HepG2 (cell line): ENCODE data around the gene ZFR. TPM values are rescaled to one million over a fixed set of nuclear protein-coding genes. Genes with fewer than 3 reads are reported as not detected.

Experiments used
- ATAC-seq: fragments of 200-7000 bp; cut with Tn5 transposase; 3 replicates; pipeline ENCODE4 v1.9.1; 2020; ENCODE audit warnings: mild to moderate bottlenecking, moderate library complexity
- BruUV-seq: library from RNA; stranded (reverse); fragments of 400-500 nt; replicated peaks from 2 replicates; lab custom pipeline; 2021; lab: Mats Ljungman, UMichigan
- CTCF ChIA-PET: fragments of 300-600 bp; formaldehyde crosslinking; extraction: SDS; loops from one replicate; lab custom pipeline; 2021; ENCODE audit warnings: low total read pairs, inconsistent platforms, low intra/inter-chr PET ratio; lab: Yijun Ruan, JAX
- POLR2A ChIA-PET: fragments of 350-600 bp; sonication (Branson Sonifier 250); formaldehyde crosslinking; loops from one replicate; lab custom pipeline; 2020; ENCODE audit warnings: antibody characterized with exemption, inconsistent platforms; lab: Yijun Ruan, JAX
- DNase-seq: peaks from one replicate; pipeline ENCODE4 v3.0.0-alpha.2; 2015; ENCODE audit warnings: low spot score
- FAIRE-seq: peaks from 3 replicates; lab custom pipeline; 2011; peaks lifted over from hg19 to GRCh38; lab: Jason Lieb, UNC
- H2AFZ ChIP-seq: one replicate; pipeline ENCODE4 v1.6.1; 2011; ENCODE audit warnings: low read length, inconsistent platforms
- H3K27ac ChIP-seq: fragments of 300-600 bp; 3 replicates; pipeline ENCODE4 v1.8.0; 2011; ENCODE audit warnings: mixed run types, mild to moderate bottlenecking, mixed read lengths, low read length, inconsistent platforms; ENCODE audit not compliant: insufficient read depth; ENCODE audit errors: extremely low read length
- H3K27me3 ChIP-seq, 2 experiments: fragments of 200-600 bp in 1 of 2; 2 replicates in 1 of 2; 3 replicates in 1 of 2; pipeline versions ENCODE4 v1.6.0 to v1.8.0; 2011; ENCODE audit warnings: low read length in 2 of 2, mild to moderate bottlenecking in 2 of 2, moderate library complexity in 2 of 2, inconsistent platforms in 1 of 2; ENCODE audit not compliant: insufficient read depth in 2 of 2, control insufficient read depth in 1 of 2
- H3K36me3 ChIP-seq, 2 experiments: fragments of 200-600 bp in 1 of 2; replicated peaks in 1 of 2; 2 replicates in 1 of 2; 3 replicates in 1 of 2; pipeline versions ENCODE4 v1.5.1 to v1.8.0; 2011; ENCODE audit warnings: low read length in 2 of 2, inconsistent platforms in 1 of 2; ENCODE audit not compliant: insufficient read depth in 2 of 2, control insufficient read depth in 1 of 2
- H3K4me1 ChIP-seq: 2 replicates; pipeline ENCODE4 v1.5.1; 2012; ENCODE audit warnings: low read length, inconsistent platforms; ENCODE audit not compliant: insufficient read depth
- H3K4me2 ChIP-seq: 2 replicates; pipeline ENCODE4 v1.6.0; 2011; ENCODE audit warnings: low read depth, low read length, inconsistent platforms
- H3K4me3 ChIP-seq, 3 experiments: fragments of 200-600 bp in 1 of 3; sonication (generic), shearing (Covaris generic) in 1 of 3; replicated peaks in 1 of 3; 2 replicates each; pipeline ENCODE4 v1.5.1; 2011 to 2016; ENCODE audit warnings: low read length in 3 of 3, inconsistent platforms in 2 of 3, low read depth in 2 of 3, mild to moderate bottlenecking in 2 of 3, control low read depth in 1 of 3, mixed read lengths in 1 of 3; ENCODE audit not compliant: insufficient read depth in 1 of 3
- H3K79me2 ChIP-seq: one replicate; pipeline ENCODE4 v1.6.1; 2011; ENCODE audit warnings: low read length, inconsistent platforms; ENCODE audit not compliant: insufficient read depth
- H3K9ac ChIP-seq: 2 replicates; pipeline ENCODE4 v1.6.0; 2011; ENCODE audit warnings: mild to moderate bottlenecking, low read depth, low read length, inconsistent platforms; ENCODE audit not compliant: insufficient read depth
- H3K9me3 ChIP-seq: 2 replicates; pipeline ENCODE4 v1.5.1; 2012; ENCODE audit warnings: mild to moderate bottlenecking, low read length
- H4K20me1 ChIP-seq: 2 replicates; pipeline ENCODE4 v1.6.0; 2011; ENCODE audit warnings: inconsistent platforms, mild to moderate bottlenecking, low read length, moderate library complexity; ENCODE audit not compliant: insufficient read depth
- CSRNP1 ChIP-seq: sonication (generic); formaldehyde crosslinking; IDR thresholded peaks from 2 replicates; pipeline ENCODE4 v1.8.1; 2023; ENCODE audit warnings: mild to moderate bottlenecking, missing genetic modification reagents
- ISX ChIP-seq: sonication (generic); formaldehyde crosslinking; conservative IDR thresholded peaks from 2 replicates; pipeline ENCODE4 v1.5.0; 2020; ENCODE audit warnings: missing genetic modification reagents
- MIER3 ChIP-seq: IDR thresholded peaks from 2 replicates; pipeline ENCODE4 v1.6.1; 2016; ENCODE audit warnings: missing compliant biosample characterization, borderline replicate concordance
- NCOA5 ChIP-seq: sonication (generic); formaldehyde crosslinking; IDR thresholded peaks from 2 replicates; pipeline ENCODE4 v1.4.0; 2020; ENCODE audit warnings: missing genetic modification reagents
- PHF20 ChIP-seq: sonication (generic); formaldehyde crosslinking; IDR thresholded peaks from 2 replicates; pipeline ENCODE4 v1.5.0; 2020; ENCODE audit warnings: mild to moderate bottlenecking, missing genetic modification reagents
- SMARCC2 ChIP-seq: fragments of 450-650 bp; IDR thresholded peaks from 2 replicates; pipeline ENCODE4 v1.6.1; 2017; ENCODE audit warnings: antibody characterized with exemption, mild to moderate bottlenecking
- SPEN ChIP-seq: sonication (generic); formaldehyde crosslinking; IDR thresholded peaks from 2 replicates; pipeline ENCODE4 v1.5.1; 2020; ENCODE audit warnings: low read depth, mild to moderate bottlenecking, missing genetic modification reagents
- ZNF207 ChIP-seq: fragments of 450-650 bp; IDR thresholded peaks from 2 replicates; pipeline ENCODE4 v1.6.1; 2016; ENCODE audit warnings: antibody characterized with exemption, borderline replicate concordance
- ZNF503 ChIP-seq: sonication (generic); formaldehyde crosslinking; IDR thresholded peaks from 2 replicates; pipeline ENCODE4 v1.4.0; 2020; ENCODE audit warnings: missing genetic modification reagents
- WGBS: methylation state at CpG from one replicate; pipeline ENCODE4 v1.1.6; 2017; ENCODE audit warnings: low lambda C conversion rate; 5-methylcytosine and 5-hydroxymethylcytosine counted together
- in situ Hi-C: cut with HindIII; loops from 2 replicates; pipeline ENCODE4 v1.10.0; 2017; ENCODE audit warnings: low pct_unique_long_range_greater_than_20kb; ENCODE audit not compliant: extremely low pct_ligation_motif_present
- intact Hi-C: fragments of 100-400 bp; cut with micrococcal nuclease; formaldehyde crosslinking; loops from one replicate; pipeline ENCODE4 v1.10.0; 2022; ENCODE audit not compliant: unreplicated experiment
- polyA plus RNA-seq, 8 experiments: library from polyadenylated mRNA; depleted of rRNA in 3 of 8; stranded (reverse) in 7 of 8; unstranded in 1 of 8; fragments of >200 nt; fragmentation: Illumina TruSeq in 4 of 8; extraction: Trizol in 4 of 8; gene quantifications; 2 replicates each; pipeline versions ENCODE4 v1.2.1 to v1.2.3, GENCODE V29; 2011 to 2016; ENCODE audit warnings: low read depth in 4 of 8, missing spikeins in 1 of 8, mixed read lengths in 1 of 8; ENCODE audit not compliant: insufficient read depth in 1 of 8
- total RNA-seq, 5 experiments: library from RNA; depleted of rRNA; stranded (reverse); fragments of >200 nt; fragmentation: Illumina TruSeq; extraction: Trizol; gene quantifications; 2 replicates each; pipeline ENCODE4 v1.2.3, GENCODE V29; 2016; ENCODE audit warnings: low read depth in 1 of 5
- TF ChIP-seq, protein P1 (sequence below): sonication (generic); formaldehyde crosslinking; IDR thresholded peaks from 2 replicates; pipeline ENCODE4 v1.5.0; 2020; ENCODE audit warnings: mild to moderate bottlenecking, missing genetic modification reagents

Gene ZFR
- total and polyA plus RNA-seq, 2 of the 13 experiments (the other 11 are each of a cell fraction or from before 2014, with no cell fraction given) = 89.0 to 92.8 TPM

GRCh38 chr5:32355686-32356085 is 88.9 kb downstream of the ZFR start:
- CTCF ChIA-PET = no interaction called here
- ATAC-seq (no peak), FAIRE-seq (no peak), DNase-seq (no peak)
- Histone ChIP-seq H3K9ac (no peak overlapping the region), H3K9me3 (no peaks in the 10 kb centered on the region), H4K20me1 (no peaks in the 10 kb centered on the region), H3K4me1 (peaks cover 14% of the 10 kb centered on the region), H3K27me3 (no peaks in the 10 kb centered on the region), H3K79me2 (no peaks in the 10 kb centered on the region), H3K4me2 (no peak overlapping the region), H3K27ac (no peak overlapping the region), H3K36me3 (peaks cover 12 to 37% of the 10 kb centered on the region in 2 experiments), H2AFZ (no peak overlapping the region), H3K4me3 (no peak overlapping the region)
- no peak for TF ChIP-seq ZNF503 (CRISPR knock-in tag)
- TF ChIP-seq, protein P1, sequence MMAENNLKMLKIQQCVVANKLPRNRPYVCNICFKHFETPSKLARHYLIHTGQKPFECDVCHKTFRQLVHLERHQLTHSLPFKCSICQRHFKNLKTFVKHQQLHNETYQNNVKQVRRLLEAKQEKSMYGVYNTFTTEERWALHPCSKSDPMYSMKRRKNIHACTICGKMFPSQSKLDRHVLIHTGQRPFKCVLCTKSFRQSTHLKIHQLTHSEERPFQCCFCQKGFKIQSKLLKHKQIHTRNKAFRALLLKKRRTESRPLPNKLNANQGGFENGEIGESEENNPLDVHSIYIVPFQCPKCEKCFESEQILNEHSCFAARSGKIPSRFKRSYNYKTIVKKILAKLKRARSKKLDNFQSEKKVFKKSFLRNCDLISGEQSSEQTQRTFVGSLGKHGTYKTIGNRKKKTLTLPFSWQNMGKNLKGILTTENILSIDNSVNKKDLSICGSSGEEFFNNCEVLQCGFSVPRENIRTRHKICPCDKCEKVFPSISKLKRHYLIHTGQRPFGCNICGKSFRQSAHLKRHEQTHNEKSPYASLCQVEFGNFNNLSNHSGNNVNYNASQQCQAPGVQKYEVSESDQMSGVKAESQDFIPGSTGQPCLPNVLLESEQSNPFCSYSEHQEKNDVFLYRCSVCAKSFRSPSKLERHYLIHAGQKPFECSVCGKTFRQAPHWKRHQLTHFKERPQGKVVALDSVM (CRISPR knock-in tag) = no peak
- TF ChIP-seq CSRNP1 = no peak
- TF ChIP-seq NCOA5 (CRISPR knock-in tag) = no peak
- TF ChIP-seq SPEN (CRISPR knock-in tag) = no peak
- no peak for TF ChIP-seq MIER3 (CRISPR knock-in tag)
- no peak for TF ChIP-seq SMARCC2
- no peak for TF ChIP-seq ISX (CRISPR knock-in tag)
- no peak for TF ChIP-seq PHF20
- TF ChIP-seq ZNF207 = no peak
- WGBS = 94% methylated on average over 4 of the region's 4 CpGs
- in situ Hi-C loops (no loop called here), intact Hi-C loops (no loop called here)
- BruUV-seq = no TSS peak
- POLR2A ChIA-PET = no interaction called here
